Epithelial cell of proximal tubule (primary cell): Measurements from ENCODE around the gene PDS5B. TPM values are rescaled to one million over a fixed set of nuclear protein-coding genes. Genes with fewer than 3 reads are reported as not detected.
A peak's percentile ranks its signal among the peaks of the same experiment; 100 is the strongest.

Experiments
- DNase-seq: peaks from one replicate; pipeline ENCODE4 v3.0.0-alpha.2; 2011; ENCODE audit warnings: low read depth
- H3K4me3 ChIP-seq: 2 replicates; pipeline ENCODE4 v1.5.1; 2011; ENCODE audit warnings: low read depth, mild to moderate bottlenecking, low read length
- CTCF ChIP-seq: conservative IDR thresholded peaks from 2 replicates; pipeline ENCODE4 v1.5.1; 2012; ENCODE audit warnings: low read depth, mild to moderate bottlenecking, low read length
- total RNA-seq: library from RNA; depleted of rRNA; stranded (reverse); fragments of >200 nt; gene quantifications from 2 replicates; pipeline ENCODE4 v1.2.3, GENCODE V29; 2015

PDS5B gene
- total RNA-seq, 1 donor from 2014 or later, result 13.9 TPM

DNA sequence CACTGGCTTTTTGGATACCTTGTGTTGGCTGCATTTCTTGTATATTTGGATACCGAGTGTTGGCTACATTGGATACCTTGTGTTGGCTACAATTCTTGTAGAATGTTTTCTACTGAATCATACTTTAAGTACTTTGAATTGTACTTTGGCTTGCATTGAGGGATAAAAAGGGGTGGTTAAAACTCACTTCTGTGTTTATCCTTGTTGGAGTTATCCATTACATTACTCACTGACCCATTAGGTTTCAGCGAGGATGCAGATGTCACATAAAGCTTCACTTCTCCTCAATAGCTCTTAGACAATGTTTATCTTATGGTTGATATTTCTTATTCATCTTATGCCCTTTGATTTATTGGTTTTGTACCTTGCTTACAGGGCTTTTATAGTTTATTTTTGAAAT, 43.1 kb downstream of the PDS5B start:
- no peak for DNase-seq
- H3K4me3 ChIP-seq, result no peak overlapping the region
- no peak for TF ChIP-seq CTCF

DNA sequence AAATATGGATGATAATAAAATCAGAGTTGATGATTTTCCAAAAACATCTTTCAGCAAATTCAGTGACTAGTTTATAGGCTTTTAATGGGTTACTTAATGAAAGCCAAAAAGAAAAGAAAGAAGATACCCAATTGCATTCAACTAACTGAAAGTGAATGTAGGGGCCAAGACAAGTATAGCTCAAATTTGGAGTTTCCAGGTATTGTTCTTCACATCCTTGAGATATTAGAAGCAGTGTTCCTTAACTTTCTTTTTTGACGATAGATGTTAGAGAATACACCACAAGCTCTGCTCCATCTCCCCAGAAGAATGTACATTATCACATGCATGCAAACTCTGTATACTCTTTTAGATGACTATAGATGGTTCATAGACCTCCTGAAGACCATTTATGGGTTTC, 43.6 kb downstream of the PDS5B start:
- DNase-seq, result no peak
- H3K4me3 ChIP-seq, result no peak overlapping the region
- TF ChIP-seq CTCF, result no peak

DNA sequence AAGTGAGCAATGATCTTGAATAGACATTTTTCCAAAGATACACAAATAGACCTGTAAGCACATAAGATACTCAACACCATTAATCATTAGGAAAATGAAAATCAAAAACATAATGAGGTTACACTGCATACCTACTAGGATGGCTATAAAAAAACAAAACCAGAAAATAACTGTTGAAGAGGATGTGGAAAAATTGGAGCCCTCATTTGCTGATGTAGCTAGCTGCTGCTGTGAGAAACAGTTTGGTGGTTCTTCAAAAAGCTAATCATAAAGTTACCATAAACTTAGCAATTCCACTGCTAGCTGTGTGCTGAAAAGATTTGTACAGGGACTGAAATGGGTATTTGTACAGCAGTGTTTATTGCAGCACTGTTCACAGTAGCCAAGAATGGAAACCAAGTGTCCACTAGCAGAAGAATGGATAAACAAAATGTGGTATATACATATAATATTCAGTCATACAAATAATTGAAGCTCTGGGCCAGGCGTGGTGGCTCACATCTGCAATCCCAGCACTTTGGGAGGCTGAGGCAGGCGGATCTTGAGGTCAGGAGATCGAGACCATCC, 46.2 kb downstream of the PDS5B start:
- DNase-seq, result no peak
- TF ChIP-seq CTCF, result no peak
- H3K4me3 ChIP-seq, result no peak overlapping the region

DNA sequence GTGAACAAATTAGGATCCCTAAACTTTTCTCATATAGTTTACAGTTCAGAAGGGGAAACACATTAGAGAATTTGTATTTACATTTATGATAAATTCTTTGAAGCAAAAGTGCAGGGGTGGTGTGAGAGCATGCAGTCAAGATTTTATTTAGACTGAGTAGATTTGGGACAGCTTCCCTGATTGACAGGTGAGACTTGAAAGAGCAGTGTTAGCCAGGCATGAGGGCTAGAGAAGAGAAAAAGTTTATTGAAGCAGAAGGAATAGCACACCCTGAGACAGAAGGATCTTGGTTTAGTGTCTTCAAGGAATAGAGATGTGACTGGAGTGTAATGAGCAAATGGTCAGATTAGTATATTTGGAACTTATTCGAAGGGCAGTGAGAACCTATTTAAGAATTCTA, 50.5 kb downstream of the PDS5B start:
- H3K4me3 ChIP-seq, result no peak overlapping the region
- no peak for TF ChIP-seq CTCF
- no peak for DNase-seq

DNA sequence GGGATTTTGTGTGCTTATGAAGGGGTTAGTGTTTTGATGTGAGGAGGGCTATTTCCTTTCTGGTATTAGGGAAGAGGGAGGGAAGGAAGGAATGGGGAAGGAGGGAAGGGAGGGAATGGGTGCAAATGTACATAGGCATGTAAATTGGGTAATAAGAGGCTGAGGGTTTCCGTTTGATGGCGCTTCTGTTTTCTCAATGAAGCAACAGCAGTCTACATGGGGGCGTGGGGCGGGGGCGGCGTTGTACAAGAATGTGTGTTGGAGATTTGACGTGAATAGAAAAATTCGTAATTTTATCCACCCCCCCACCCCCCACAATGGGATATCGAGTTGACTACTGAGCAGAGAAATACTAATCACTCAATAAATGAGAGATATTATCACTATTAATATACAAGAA, 52.5 kb downstream of the PDS5B start:
- DNase-seq, result no peak
- no peak overlapping the region for H3K4me3 ChIP-seq
- TF ChIP-seq CTCF, result no peak

- DNase-seq, result no peak
- peak; percentile 86 for TF ChIP-seq CTCF
- H3K4me3 ChIP-seq, result no peak overlapping the region
These were observed 53.4 kb downstream of the PDS5B start for GRCh38 chr13:32639502-32640105.

DNA sequence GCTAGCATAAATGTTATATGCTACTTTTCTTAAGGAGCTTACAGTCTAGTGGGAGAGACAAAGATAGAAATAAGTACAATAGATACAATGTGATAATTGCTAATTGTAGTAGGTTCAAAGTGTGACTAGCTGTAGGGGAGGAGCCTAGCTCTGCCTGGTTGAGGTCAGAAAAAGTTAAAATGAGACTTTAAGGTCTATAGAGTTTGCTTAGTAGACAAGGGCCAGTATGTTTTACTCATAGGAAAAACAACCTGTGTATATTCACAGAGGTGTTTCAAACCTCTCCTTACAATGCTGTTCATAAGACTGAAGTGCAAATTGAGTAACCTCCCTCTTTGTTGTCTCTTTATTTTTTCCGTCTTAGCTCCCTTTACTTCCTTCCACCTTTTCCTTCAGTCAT, 56.1 kb downstream of the PDS5B start:
- H3K4me3 ChIP-seq, result no peak overlapping the region
- no peak for TF ChIP-seq CTCF
- no peak for DNase-seq
